ENCODE measurements around the gene SPATA2L. TPM values are rescaled to one million over a fixed set of nuclear protein-coding genes. Genes with fewer than 3 reads are reported as not detected.

Gene SPATA2L
- total and polyA plus RNA-seq, 2 of the 13 experiments (the other 11 are each of a cell fraction or from before 2014, with no cell fraction given): 9.1 to 20.7 TPM

DNA sequence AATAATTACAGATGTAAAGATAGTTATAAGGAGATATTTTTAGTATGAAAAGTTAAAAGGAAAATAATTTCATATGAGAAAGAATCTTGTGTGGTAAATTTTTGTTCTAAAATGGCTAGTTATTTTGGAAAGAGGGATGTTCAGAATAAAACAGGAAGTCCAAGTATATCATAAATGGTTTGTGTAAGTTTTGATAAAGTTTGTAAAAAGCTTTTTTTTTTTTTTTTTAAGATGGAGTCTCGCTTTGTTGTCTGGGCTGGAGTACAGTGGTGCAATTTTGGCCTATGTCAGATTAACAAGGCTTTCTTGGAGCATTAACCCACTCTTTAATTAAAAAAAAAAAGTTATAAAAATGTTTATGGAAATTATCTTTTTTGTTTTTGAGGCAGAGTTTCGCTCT is 23.2 kb downstream of the SPATA2L start:
- WGBS (ENCODE audit: low lambda C conversion rate): 84% methylated on average over 2 of the region's 2 CpGs
- H3K9me3 ChIP-seq (ENCODE audit: low read length): peaks cover 22% of the 10 kb centered on the region
- H3K27ac ChIP-seq (ENCODE audit: extremely low read length, insufficient read depth, low read length): no peak overlapping the region
- H2AFZ ChIP-seq (ENCODE audit: low read length): no peak overlapping the region
- H3K79me2 ChIP-seq (ENCODE audit: insufficient read depth, low read length): no peaks in the 10 kb centered on the region
- H3K4me3 ChIP-seq (replicated peaks in 1 of 3; ENCODE audit: insufficient read depth in 1 of 3, low read depth in 2 of 3, low read length in 3 of 3): no peak overlapping the region
- H3K27me3 ChIP-seq (ENCODE audit: control insufficient read depth in 1 of 2, insufficient read depth in 2 of 2, low read length in 2 of 2): no peaks in the 10 kb centered on the region
- in situ Hi-C loops (cut with HindIII; ENCODE audit: extremely low pct_ligation_motif_present, low pct_unique_long_range_greater_than_20kb) (no loop called here), intact Hi-C loops (cut with micrococcal nuclease; ENCODE audit: unreplicated experiment) (no loop called here)
- DNase-seq (ENCODE audit: low spot score) (no peak), ATAC-seq (no peak), FAIRE-seq (no peak)
- no peak overlapping the region for H3K4me2 ChIP-seq (ENCODE audit: low read depth, low read length)
- H3K36me3 ChIP-seq (replicated peaks in 1 of 2; ENCODE audit: control insufficient read depth in 1 of 2, insufficient read depth in 2 of 2, low read length in 2 of 2): no peaks in the 10 kb centered on the region
- no peaks in the 10 kb centered on the region for H4K20me1 ChIP-seq (ENCODE audit: insufficient read depth, low read length)
- no TSS peak for BruUV-seq (replicated peaks)
- ChIA-PET POLR2A (no interaction called here), CTCF (ENCODE audit: low intra/inter-chr PET ratio, low total read pairs) (no interaction called here)
- H3K4me1 ChIP-seq (ENCODE audit: insufficient read depth, low read length): peaks cover 2% of the 10 kb centered on the region; the same call in 1 of the 2 replicates
- H3K9ac ChIP-seq (ENCODE audit: insufficient read depth, low read depth, low read length): no peak overlapping the region
- TF ChIP-seq ZNF891 (CRISPR knock-in tag; IDR thresholded peaks at IDR 0.05) (no peak), CHD2 (IDR thresholded peaks at IDR 0.05; ENCODE audit: low read depth, low read length) (no peak), NFIB (CRISPR knock-in tag; IDR thresholded peaks at IDR 0.05; ENCODE audit: borderline replicate concordance) (no peak), TOE1 (CRISPR knock-in tag; IDR thresholded peaks at IDR 0.05) (no peak), ZNF724P (CRISPR knock-in tag; IDR thresholded peaks at IDR 0.05; ENCODE audit: borderline replicate concordance) (peak; percentile 83), ETV6 (CRISPR knock-in tag; conservative IDR thresholded peaks at IDR 0.05) (no peak), KDM5B (CRISPR knock-in tag; IDR thresholded peaks at IDR 0.05; ENCODE audit: borderline replicate concordance) (no peak), ZFP36 (IDR thresholded peaks at IDR 0.05; ENCODE audit: borderline replicate concordance, low read depth, low read length, partially characterized antibody) (peak; percentile 92), CBFB (CRISPR knock-in tag; IDR thresholded peaks at IDR 0.05) (no peak), ZNF772 (CRISPR knock-in tag; IDR thresholded peaks at IDR 0.05) (no peak), ZZZ3 (CRISPR knock-in tag; IDR thresholded peaks at IDR 0.05; ENCODE audit: borderline replicate concordance) (no peak)
- TF ChIP-seq, protein P1, sequence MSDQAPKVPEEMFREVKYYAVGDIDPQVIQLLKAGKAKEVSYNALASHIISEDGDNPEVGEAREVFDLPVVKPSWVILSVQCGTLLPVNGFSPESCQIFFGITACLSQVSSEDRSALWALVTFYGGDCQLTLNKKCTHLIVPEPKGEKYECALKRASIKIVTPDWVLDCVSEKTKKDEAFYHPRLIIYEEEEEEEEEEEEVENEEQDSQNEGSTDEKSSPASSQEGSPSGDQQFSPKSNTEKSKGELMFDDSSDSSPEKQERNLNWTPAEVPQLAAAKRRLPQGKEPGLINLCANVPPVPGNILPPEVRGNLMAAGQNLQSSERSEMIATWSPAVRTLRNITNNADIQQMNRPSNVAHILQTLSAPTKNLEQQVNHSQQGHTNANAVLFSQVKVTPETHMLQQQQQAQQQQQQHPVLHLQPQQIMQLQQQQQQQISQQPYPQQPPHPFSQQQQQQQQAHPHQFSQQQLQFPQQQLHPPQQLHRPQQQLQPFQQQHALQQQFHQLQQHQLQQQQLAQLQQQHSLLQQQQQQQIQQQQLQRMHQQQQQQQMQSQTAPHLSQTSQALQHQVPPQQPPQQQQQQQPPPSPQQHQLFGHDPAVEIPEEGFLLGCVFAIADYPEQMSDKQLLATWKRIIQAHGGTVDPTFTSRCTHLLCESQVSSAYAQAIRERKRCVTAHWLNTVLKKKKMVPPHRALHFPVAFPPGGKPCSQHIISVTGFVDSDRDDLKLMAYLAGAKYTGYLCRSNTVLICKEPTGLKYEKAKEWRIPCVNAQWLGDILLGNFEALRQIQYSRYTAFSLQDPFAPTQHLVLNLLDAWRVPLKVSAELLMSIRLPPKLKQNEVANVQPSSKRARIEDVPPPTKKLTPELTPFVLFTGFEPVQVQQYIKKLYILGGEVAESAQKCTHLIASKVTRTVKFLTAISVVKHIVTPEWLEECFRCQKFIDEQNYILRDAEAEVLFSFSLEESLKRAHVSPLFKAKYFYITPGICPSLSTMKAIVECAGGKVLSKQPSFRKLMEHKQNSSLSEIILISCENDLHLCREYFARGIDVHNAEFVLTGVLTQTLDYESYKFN (CRISPR knock-in tag; conservative IDR thresholded peaks at IDR 0.05): no peak
- TF ChIP-seq, protein P2, sequence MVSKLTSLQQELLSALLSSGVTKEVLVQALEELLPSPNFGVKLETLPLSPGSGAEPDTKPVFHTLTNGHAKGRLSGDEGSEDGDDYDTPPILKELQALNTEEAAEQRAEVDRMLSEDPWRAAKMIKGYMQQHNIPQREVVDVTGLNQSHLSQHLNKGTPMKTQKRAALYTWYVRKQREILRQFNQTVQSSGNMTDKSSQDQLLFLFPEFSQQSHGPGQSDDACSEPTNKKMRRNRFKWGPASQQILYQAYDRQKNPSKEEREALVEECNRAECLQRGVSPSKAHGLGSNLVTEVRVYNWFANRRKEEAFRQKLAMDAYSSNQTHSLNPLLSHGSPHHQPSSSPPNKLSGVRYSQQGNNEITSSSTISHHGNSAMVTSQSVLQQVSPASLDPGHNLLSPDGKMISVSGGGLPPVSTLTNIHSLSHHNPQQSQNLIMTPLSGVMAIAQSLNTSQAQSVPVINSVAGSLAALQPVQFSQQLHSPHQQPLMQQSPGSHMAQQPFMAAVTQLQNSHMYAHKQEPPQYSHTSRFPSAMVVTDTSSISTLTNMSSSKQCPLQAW (CRISPR knock-in tag; IDR thresholded peaks at IDR 0.05): no peak
- TF ChIP-seq, protein P3, sequence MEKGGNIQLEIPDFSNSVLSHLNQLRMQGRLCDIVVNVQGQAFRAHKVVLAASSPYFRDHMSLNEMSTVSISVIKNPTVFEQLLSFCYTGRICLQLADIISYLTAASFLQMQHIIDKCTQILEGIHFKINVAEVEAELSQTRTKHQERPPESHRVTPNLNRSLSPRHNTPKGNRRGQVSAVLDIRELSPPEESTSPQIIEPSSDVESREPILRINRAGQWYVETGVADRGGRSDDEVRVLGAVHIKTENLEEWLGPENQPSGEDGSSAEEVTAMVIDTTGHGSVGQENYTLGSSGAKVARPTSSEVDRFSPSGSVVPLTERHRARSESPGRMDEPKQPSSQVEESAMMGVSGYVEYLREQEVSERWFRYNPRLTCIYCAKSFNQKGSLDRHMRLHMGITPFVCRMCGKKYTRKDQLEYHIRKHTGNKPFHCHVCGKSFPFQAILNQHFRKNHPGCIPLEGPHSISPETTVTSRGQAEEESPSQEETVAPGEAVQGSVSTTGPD (CRISPR knock-in tag; IDR thresholded peaks at IDR 0.05): no peak
- TF ChIP-seq, protein P4, sequence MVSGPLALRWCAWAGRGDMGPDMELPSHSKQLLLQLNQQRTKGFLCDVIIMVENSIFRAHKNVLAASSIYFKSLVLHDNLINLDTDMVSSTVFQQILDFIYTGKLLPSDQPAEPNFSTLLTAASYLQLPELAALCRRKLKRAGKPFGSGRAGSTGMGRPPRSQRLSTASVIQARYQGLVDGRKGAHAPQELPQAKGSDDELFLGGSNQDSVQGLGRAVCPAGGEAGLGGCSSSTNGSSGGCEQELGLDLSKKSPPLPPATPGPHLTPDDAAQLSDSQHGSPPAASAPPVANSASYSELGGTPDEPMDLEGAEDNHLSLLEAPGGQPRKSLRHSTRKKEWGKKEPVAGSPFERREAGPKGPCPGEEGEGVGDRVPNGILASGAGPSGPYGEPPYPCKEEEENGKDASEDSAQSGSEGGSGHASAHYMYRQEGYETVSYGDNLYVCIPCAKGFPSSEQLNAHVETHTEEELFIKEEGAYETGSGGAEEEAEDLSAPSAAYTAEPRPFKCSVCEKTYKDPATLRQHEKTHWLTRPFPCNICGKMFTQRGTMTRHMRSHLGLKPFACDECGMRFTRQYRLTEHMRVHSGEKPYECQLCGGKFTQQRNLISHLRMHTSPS (CRISPR knock-in tag; IDR thresholded peaks at IDR 0.05; ENCODE audit: low read depth): no peak
- TF ChIP-seq, protein P5, sequence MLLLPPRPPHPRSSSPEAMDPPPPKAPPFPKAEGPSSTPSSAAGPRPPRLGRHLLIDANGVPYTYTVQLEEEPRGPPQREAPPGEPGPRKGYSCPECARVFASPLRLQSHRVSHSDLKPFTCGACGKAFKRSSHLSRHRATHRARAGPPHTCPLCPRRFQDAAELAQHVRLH (CRISPR knock-in tag; IDR thresholded peaks at IDR 0.05; ENCODE audit: borderline replicate concordance, low read depth): no peak
